Urinary bladder (tissue), 4 donors: ENCODE results near the gene METTL27. TPM values are rescaled to one million over a fixed set of nuclear protein-coding genes. Genes with fewer than 3 reads are reported as not detected.
"Not testable (repeated sequence)": the region's sequence is repeated elsewhere in the genome, so short reads cannot be mapped to it uniquely, and the experiment has no call there.

Source experiments
- DNase-seq: peaks from one replicate; pipeline ENCODE4 v3.0.0-alpha.2; 2015; ENCODE audit errors: extremely low spot score
- H3K27ac ChIP-seq: one replicate; pipeline ENCODE4 v1.5.1; 2013; ENCODE audit warnings: low read depth, mild to moderate bottlenecking, moderate library complexity
- H3K36me3 ChIP-seq: one replicate; pipeline ENCODE4 v1.6.1; 2013; ENCODE audit warnings: mild to moderate bottlenecking, moderate library complexity; ENCODE audit not compliant: insufficient read depth
- H3K4me1 ChIP-seq: one replicate; pipeline ENCODE4 v1.6.1; 2013; ENCODE audit warnings: mild to moderate bottlenecking, moderate library complexity; ENCODE audit not compliant: insufficient read depth
- H3K4me3 ChIP-seq: one replicate; pipeline ENCODE4 v1.5.1; 2013; ENCODE audit warnings: low read depth, low read length
- WGBS: extraction: QIAGEN DNeasy Blood & Tissue Kit; methylation state at CpG from one replicate; pipeline ENCODE4 v1.1.7; 2013; 5-methylcytosine and 5-hydroxymethylcytosine counted together
- polyA plus RNA-seq: library from polyadenylated mRNA; stranded (reverse); fragments of 200-250 nt; gene quantifications from one replicate; pipeline ENCODE4 v1.2.3, GENCODE V29; 2013
- total RNA-seq: library from RNA; depleted of rRNA; stranded (reverse); fragments of >200 nt; gene quantifications from one replicate; pipeline ENCODE4 v1.2.3, GENCODE V29; 2014
- donor health status: healthy with polysubstance abuse.
- donor health status: healthy.

Gene METTL27
- total and polyA plus RNA-seq, 2 donors = 1.0 to 2.9 TPM

DNA sequence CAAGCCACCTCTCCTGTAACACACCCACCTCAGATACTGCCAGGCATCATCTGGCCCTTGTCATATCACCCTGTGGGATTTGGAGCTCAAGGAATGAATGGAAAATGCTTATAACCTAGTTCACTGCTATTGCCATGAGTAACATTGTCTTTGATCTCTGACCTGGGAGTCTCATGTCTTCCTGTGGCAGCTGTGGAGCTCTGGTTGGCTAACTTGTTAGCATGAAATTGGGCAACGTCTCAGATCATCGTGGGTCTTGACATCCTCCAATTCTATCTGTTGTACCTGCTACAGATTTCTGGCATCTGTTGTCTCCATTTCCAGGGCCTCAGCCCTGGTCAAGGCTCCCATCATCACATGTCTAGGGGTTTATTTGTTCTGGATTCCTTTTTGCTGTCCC lies 16.5 kb upstream of the METTL27 start:
- 70% methylated on average over 2 of the region's 2 CpGs for WGBS

DNA sequence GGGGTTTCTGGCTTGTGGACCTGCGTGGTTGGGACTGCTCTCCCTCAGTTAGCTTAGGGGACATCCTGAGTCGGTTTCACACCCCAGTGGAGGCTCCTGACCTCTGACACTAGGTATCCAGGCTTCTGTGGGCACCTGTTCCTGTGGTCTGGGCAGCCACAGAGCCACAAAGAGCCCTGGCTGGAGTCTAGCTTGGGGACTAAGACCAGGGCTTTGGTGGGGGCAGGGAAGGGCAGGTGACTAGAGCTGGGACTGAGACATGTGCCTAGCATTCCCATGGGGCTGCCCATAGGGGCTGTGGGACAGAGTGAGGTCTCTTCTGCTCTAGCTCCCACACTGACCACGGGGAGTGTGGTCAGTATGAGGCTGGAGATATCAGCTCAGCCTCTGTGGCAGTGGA lies 14.6 kb upstream of the METTL27 start:
- Histone ChIP-seq H3K27ac (no peak overlapping the region), H3K36me3 (no peaks in the 10 kb centered on the region), H3K4me3 (no peak overlapping the region), H3K4me1 (peaks cover 1% of the 10 kb centered on the region)
- 61% methylated on average over 3 of the region's 3 CpGs for WGBS
- DNase-seq = no peak

More for the DNA sequence above, 16.5 kb upstream of the METTL27 start:
- no peaks in the 10 kb centered on the region for H3K36me3 ChIP-seq
- no peak overlapping the region for H3K4me3 ChIP-seq
- no peak for DNase-seq
- H3K27ac ChIP-seq = no peak overlapping the region
- peaks cover 1% of the 10 kb centered on the region for H3K4me1 ChIP-seq

DNA sequence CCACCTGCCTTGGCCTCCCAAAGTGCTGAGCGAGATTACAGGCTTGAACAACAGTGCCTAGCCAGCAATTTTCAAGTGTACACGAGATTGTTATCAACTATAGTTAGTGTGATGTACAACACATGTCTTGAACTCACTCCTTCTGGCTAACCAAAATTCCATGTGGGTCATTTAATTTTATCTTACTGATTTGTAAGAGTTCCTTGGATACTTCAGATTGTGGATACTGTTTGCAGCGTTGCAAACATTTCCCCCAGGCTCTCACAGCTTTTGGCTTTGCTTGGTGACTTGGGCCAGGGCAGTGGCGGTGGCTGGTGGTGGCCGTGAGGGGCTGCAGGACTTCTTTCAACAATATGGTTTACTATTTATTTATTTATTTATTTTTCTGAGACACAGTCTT lies 10.2 kb upstream of the METTL27 start:
- Histone ChIP-seq H3K4me1 (peaks cover 1% of the 10 kb centered on the region), H3K27ac (no peak overlapping the region), H3K36me3 (no peaks in the 10 kb centered on the region), H3K4me3 (no peak overlapping the region)
- DNase-seq = no peak
- WGBS = 72% methylated on average over 5 of the region's 5 CpGs

DNA sequence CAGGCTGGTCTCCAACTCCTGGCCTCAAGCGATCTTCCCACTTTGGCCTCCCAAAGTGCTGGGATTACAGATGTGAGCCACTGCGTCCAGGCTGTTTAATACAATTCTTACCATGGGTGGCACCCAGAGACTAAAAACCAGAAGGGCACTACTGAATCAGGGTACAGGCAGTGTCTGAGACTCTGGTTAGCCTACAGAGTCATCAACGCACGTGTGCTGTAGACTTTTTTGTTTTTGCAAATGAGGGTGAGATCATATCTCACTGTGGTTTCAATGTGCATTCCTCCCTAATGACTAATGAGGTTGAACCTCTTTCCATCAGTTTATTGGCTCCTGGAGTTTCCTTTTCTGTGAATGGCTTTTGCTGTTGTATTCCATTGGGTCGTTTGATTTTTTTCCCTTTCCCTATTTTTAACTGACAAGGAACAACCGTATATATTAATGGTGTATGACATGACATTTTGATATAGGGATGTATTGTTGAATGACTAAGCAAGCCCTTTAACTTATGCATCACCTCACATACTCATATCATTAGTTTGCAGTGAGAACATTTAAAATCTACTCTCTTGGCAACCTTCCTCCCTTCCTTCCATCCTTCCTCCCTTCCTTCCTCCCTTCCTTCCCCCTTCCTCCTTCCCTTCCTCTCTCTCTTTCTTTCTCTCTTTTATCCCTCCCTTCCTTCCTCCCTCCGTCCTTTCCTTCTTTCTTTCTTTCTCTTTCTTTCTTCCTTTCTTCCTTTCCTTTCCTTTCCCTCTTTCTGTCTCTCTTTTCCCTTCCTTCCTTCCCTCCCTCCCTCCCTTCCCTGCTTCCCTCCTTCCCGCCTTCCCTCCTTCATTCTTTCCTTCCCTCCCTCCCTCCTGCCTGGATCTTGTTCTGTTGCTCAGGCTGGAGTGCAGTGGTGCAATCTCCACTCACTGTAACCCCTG lies 9.4 kb upstream of the METTL27 start:
- peak overlapping the region; percentile 28 for H3K27ac ChIP-seq
- WGBS = 44% methylated on average over 8 of the region's 8 CpGs
- H3K36me3 ChIP-seq = no peaks in the 10 kb centered on the region
- DNase-seq = peak; percentile 70
- H3K4me3 ChIP-seq = no peak overlapping the region
- H3K4me1 ChIP-seq = peaks cover 1% of the 10 kb centered on the region

DNA sequence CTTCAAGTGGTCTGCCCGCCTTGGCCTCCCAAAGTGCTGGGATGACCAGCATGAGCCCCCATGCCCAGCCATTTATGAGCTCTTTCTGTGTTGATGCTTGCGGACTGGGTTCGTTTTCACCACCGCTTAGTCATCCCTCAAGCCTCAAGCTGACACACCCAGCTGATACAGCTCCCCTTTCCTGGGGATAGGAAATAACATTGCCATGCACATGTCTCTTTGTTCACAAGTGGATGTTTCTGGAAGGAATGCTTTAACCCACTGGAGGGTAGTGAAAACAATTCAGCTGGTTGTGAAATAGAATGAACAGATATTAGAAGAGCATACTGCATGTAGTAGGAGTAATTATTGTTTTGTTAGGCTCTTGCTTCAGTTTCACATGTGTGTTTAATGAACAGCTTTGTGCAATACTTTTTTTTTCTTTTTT lies 8.5 kb upstream of the METTL27 start:
- no peak for DNase-seq
- WGBS = 49% methylated on average over 4 of the region's 4 CpGs
- H3K4me1 ChIP-seq = peaks cover 1% of the 10 kb centered on the region
- H3K36me3 ChIP-seq = no peaks in the 10 kb centered on the region
- H3K27ac ChIP-seq = no peak overlapping the region
- H3K4me3 ChIP-seq = no peak overlapping the region

DNA sequence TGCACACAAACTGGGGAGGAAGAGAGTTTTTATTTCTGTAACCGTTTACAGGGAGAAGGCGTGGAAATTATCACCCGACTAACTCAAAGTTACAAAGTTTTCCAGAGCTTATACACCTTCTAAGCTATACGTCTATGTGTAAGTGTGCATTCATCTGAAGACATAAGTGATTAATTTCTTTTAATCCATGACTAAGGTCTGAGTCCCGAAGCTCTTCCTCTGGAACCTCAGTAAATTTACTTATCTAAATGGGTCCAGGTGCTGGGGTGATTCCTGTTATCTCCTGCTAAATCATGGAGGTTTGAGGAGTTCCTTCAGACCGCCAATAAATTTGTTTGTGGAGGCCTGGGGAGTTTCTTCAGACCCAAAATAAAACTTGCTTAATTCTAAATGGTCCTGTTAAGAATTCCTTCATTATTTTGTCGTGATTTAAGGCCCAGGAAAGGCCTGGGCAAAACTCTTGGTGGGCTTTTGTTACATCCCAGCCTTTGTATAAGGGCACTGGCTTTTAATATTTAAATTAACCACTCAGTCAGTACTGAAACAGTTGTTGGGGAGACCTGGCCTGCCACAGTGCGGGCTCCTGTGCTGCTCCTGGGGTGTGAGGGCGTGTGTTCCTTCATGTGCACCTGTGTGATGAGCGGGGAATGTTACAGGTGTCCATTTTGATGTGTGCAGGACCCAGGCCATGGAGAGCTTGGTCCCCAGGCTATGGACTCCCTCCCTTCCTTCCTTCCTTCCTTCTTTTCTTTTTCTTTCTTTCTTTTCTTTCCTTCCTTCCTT lies 5.8 kb upstream of the METTL27 start:
- H3K4me3 ChIP-seq = no peak overlapping the region
- no peaks in the 10 kb centered on the region for H3K4me1 ChIP-seq
- H3K36me3 ChIP-seq = no peaks in the 10 kb centered on the region
- no peak for DNase-seq
- H3K27ac ChIP-seq = no peak overlapping the region
- 92% methylated on average over 10 of the region's 10 CpGs for WGBS

DNA sequence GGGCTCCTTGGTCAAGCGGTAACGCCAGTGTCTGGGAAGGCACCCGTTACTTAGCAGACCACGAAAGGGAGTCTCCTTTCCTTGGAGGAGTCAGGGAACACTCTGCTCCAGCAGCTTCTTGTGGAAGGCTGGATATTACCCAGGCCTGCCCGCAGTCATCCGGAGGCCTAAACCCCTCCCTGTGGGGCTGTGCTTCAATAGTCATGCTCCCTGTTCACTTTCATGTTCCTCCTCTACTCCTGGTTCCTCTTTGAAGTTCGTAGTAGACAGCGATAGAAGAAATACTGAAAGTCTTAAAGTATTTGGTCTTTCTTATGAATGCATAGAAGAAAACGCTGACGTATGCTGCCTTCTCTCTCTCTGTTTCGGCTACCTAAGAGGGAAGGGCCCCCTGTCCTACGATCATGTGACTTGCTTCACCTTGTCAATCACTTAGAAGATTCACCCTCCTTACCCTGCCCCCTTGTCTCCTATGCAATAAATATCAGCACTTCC lies 3.4 kb upstream of the METTL27 start:
- not testable (repeated sequence) for H3K27ac ChIP-seq, DNase-seq, H3K4me1 ChIP-seq, H3K4me3 ChIP-seq, H3K36me3 ChIP-seq
- 65% methylated on average over 12 of the region's 12 CpGs for WGBS

DNA sequence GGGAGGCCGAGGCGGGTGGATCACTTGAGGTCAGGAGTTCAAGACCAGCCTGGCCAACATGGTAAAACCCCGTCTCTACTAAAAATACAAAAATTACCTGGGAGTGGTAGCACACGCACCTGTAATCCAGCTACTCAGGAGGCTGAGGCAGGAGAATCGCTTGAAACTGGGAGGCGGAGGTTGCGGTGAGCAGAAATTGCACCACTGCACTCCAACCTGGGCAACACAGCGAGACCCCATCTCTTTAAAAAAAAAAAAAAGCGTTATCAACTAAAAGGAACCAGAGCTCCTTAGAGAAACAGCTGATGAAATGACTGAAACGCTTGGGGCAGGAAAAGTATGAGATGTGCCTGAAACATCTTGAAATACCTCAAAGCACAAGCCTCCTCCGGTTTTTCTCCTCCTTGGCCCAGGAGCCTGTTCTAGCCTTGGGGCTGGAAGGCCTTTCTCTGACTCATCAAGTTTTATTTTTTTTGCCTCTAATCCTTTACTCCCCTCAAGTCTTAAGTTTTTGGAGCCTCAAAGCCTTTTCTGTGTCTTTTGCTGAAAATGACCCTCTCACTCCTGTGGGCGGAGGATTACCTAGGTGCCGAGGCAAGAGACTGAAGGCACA lies 2.6 kb upstream of the METTL27 start:
- no peaks in the 10 kb centered on the region for H3K4me1 ChIP-seq
- WGBS = 79% methylated on average over 13 of the region's 13 CpGs
- no peak for DNase-seq
- H3K36me3 ChIP-seq = no peaks in the 10 kb centered on the region
- no peak overlapping the region for H3K4me3 ChIP-seq
- H3K27ac ChIP-seq = no peak overlapping the region

DNA sequence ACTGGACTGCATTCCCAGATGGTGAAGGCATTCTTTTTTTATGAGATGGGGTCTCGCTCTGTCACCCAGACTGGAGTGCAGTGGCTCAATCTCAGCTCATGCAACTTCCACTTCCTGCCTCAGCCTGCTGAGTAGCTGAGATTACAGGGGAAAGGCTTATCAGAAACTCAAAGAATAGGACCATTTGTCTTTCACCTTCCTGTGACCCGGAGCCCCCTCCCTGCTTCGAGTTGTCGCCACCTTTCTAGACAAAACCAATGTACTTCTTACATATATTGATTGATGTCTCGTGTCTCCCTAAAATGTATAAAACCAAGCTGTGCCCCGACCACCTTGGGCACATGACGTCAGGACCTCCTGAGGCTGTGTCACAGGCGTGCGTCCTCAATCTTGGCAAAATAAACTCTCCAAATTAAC lies 1.8 kb upstream of the METTL27 start:
- Histone ChIP-seq H3K36me3 (no peaks in the 10 kb centered on the region), H3K4me3 (no peak overlapping the region), H3K4me1 (no peaks in the 10 kb centered on the region), H3K27ac (no peak overlapping the region)
- DNase-seq = no peak
- 35% methylated on average over 9 of the region's 9 CpGs for WGBS

DNA sequence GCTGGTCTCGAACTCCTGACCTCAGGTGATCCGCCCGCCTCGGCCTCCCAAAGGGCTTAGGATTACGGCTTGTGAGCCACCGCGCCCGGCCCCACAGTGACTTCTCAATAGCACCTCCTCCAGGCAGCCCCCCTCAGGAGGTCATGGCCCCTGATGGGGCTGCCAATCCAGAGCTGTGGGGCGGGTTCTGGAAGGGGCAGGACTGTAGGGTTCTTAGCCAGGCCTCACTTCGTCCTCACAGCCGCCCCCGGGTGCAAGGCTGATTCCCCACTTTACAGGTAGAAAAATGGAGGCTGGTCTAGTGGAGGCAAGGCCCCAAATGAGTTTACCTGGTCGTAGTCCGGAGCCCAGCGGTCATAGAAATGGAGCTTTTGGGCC lies 638 bp downstream of the METTL27 start:
- H3K4me3 ChIP-seq = peak overlapping the region; percentile 59
- no peak overlapping the region for H3K27ac ChIP-seq
- DNase-seq = no peak
- 47% methylated on average over 15 of the region's 15 CpGs for WGBS
- H3K36me3 ChIP-seq = no peaks in the 10 kb centered on the region
- H3K4me1 ChIP-seq = no peaks in the 10 kb centered on the region

DNA sequence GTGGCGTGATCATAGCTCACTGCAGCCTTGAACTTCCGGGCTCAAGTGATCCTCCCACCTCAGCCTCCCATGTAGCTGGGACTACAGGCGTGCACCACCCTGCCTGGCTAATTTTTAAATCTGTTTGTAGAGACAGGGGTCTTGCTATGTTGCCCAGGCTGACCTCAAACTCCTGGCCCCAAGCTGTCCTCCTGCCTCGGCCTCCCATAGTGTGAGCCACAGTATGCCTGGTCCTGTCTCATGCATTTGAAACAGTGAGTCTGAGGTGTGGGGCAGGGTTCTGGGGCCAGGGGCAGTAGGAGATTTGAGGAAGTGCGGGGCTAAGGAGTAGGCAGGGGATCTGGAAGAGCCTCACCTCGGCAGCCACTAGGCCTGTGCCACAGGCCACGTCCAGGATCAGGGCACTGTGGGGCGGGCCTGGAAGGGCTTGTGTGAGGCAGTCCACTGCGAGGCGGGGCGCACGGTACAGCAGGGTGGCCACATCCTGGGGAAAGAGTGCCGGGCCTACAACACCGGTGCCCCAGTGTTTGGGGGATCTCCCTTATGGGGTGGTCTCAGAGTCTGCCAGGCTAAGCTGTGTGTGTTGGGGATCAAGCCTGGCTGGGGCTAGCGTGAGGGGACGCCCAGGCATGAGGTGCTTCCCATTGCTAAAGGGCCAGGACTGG lies 1.5 kb downstream of the METTL27 start:
- no peak for DNase-seq
- no peak overlapping the region for H3K27ac ChIP-seq
- no peak overlapping the region for H3K4me3 ChIP-seq
- 95% methylated on average over 16 of the region's 16 CpGs for WGBS
- H3K4me1 ChIP-seq = no peaks in the 10 kb centered on the region
- no peaks in the 10 kb centered on the region for H3K36me3 ChIP-seq

DNA sequence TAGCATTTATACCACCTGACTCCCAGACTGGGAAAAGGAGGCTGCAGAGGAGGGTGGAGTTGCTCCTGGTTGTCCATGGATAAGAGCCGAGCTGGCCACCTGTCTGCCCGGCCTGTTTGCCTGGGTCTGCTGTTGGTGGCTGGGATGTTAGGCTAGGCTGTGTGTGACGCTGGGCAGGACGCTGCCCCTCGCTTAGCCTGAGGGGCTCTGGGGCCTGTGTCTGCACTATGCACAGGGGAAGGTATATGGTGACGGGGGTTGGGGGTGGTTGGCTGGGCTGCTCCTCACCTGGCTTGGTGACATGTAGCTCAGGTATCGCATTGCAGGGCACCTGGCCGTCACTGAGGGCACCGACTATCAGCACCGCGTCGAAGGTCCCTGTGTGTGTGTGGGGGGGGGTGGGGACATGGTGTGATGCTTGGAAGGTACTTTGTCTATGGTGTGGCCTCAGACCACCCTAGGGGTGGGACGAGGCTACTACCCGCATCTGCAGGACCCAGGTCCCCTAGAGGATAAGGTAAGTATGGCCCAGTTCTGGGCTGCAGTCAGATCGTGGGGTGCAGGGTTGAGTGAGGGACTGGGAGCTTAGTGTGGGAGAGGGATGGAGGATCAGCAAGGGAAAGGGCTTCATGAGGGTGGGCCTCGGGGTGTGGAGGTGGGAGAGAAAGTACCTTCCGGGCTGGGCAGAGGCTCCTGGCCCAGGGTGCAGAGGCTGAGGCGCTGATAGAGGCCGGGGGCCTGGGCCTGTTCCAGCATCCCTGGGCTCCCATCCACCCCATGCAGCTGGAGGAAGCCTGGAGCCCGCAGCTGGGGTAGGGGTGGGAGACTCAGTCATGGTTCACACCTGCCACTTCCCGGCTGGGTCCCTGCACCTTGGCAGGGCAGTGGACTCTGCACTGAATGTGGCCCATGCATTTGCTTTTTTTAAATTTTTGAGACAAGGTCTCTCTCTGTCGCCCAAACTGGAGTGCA lies 2.3 kb downstream of the METTL27 start:
- no peak overlapping the region for H3K27ac ChIP-seq
- no peak overlapping the region for H3K4me3 ChIP-seq
- no peaks in the 10 kb centered on the region for H3K36me3 ChIP-seq
- no peak for DNase-seq
- no peaks in the 10 kb centered on the region for H3K4me1 ChIP-seq
- 89% methylated on average over 22 of the region's 22 CpGs for WGBS
